HEK293 (cell line): Measurements from ENCODE around the gene YTHDC2.

Source experiments
- CTCF ChIA-PET: fragments of 350-600 bp; formaldehyde crosslinking; extraction: SDS; loops from one replicate; lab custom pipeline; 2021; ENCODE audit warnings: antibody characterized with exemption; lab: Yijun Ruan, JAX
- POLR2A ChIA-PET: fragments of 300-600 bp; formaldehyde crosslinking; extraction: SDS; loops from one replicate; lab custom pipeline; 2020; ENCODE audit warnings: antibody characterized with exemption, inconsistent platforms; lab: Yijun Ruan, JAX
- H3K27ac ChIP-seq: fragments of 200-500 bp; sonication (Bioruptor generic); 2 replicates; pipeline ENCODE4 v1.5.1; 2014; ENCODE audit warnings: low read depth, low read length, control low read depth, inconsistent platforms; ENCODE audit errors: extremely low read depth
- H3K36me3 ChIP-seq, 2 experiments: fragments of 200-500 bp in 1 of 2; sonication (Bioruptor generic) in 1 of 2; 1 replicate in 1 of 2; 2 replicates in 1 of 2; pipeline ENCODE4 v1.5.1; 2014 to 2017; ENCODE audit warnings: inconsistent platforms in 2 of 2, low read length in 2 of 2; ENCODE audit not compliant: control insufficient read depth in 2 of 2, insufficient read depth in 1 of 2
- H3K4me1 ChIP-seq: fragments of 200-500 bp; sonication (Bioruptor generic); 2 replicates; pipeline ENCODE4 v1.5.1; 2014; ENCODE audit warnings: mild to moderate bottlenecking, low read length, inconsistent platforms; ENCODE audit not compliant: control insufficient read depth, insufficient read depth
- H3K4me3 ChIP-seq: 2 replicates; pipeline ENCODE4 v1.5.1; 2011; ENCODE audit warnings: low read depth, mild to moderate bottlenecking, control low read depth, low read length, moderate library complexity
- H3K9me3 ChIP-seq: fragments of 200-500 bp; sonication (Bioruptor generic); 2 replicates; pipeline ENCODE4 v1.5.1; 2014; ENCODE audit warnings: low read depth, low read length, inconsistent platforms; ENCODE audit not compliant: control insufficient read depth, insufficient read depth
- BCL11A ChIP-seq: fragments of 450-650 bp; formaldehyde crosslinking; IDR thresholded peaks from 2 replicates; pipeline ENCODE4 v1.5.1; 2016; ENCODE audit warnings: low read depth, missing biosample characterization, missing genetic modification characterization
- FEZF1 ChIP-seq: fragments of 450-650 bp; formaldehyde crosslinking; IDR thresholded peaks from 2 replicates; pipeline ENCODE4 v1.5.1; 2016; ENCODE audit warnings: missing biosample characterization, missing genetic modification characterization
- GFI1B ChIP-seq: fragments of 450-650 bp; formaldehyde crosslinking; IDR thresholded peaks from 2 replicates; pipeline ENCODE4 v1.5.1; 2016; ENCODE audit warnings: missing biosample characterization, missing genetic modification characterization
- HOXD13 ChIP-seq: sonication (generic); formaldehyde crosslinking; IDR thresholded peaks from 2 replicates; pipeline ENCODE4 v1.8.0; 2022; ENCODE audit warnings: missing genetic modification reagents, borderline replicate concordance
- OSR2 ChIP-seq: fragments of 450-650 bp; formaldehyde crosslinking; IDR thresholded peaks from 2 replicates; pipeline ENCODE4 v1.5.1; 2016; ENCODE audit warnings: missing biosample characterization, missing genetic modification characterization
- SCRT1 ChIP-seq: fragments of 450-650 bp; formaldehyde crosslinking; IDR thresholded peaks from 2 replicates; pipeline ENCODE4 v1.5.1; 2016; ENCODE audit warnings: missing biosample characterization, missing genetic modification characterization, borderline replicate concordance
- SP2 ChIP-seq: fragments of 450-650 bp; formaldehyde crosslinking; IDR thresholded peaks from 2 replicates; pipeline ENCODE4 v1.5.1; 2016; ENCODE audit warnings: missing biosample characterization, missing genetic modification characterization
- ZNF24 ChIP-seq: fragments of 450-650 bp; formaldehyde crosslinking; IDR thresholded peaks from 2 replicates; pipeline ENCODE4 v1.5.1; 2016; ENCODE audit warnings: missing biosample characterization, missing genetic modification characterization
- ZNF501 ChIP-seq: fragments of 450-650 bp; formaldehyde crosslinking; IDR thresholded peaks from 2 replicates; pipeline ENCODE4 v1.5.1; 2016; ENCODE audit warnings: missing biosample characterization, missing genetic modification characterization
- ZNF544 ChIP-seq: fragments of 450-650 bp; formaldehyde crosslinking; IDR thresholded peaks from 2 replicates; pipeline ENCODE4 v1.5.0; 2017; ENCODE audit warnings: missing biosample characterization, missing genetic modification characterization
- ZNF629 ChIP-seq: fragments of 450-650 bp; formaldehyde crosslinking; IDR thresholded peaks from 2 replicates; pipeline ENCODE4 v1.5.1; 2017; ENCODE audit warnings: missing biosample characterization, missing genetic modification characterization
- ZNF830 ChIP-seq: fragments of 450-650 bp; IDR thresholded peaks from 2 replicates; pipeline ENCODE4 v1.5.0; 2018; ENCODE audit warnings: missing biosample characterization, missing genetic modification characterization, low read depth, mild to moderate bottlenecking, moderate library complexity
- ZXDB ChIP-seq: fragments of 450-650 bp; formaldehyde crosslinking; IDR thresholded peaks from 2 replicates; pipeline ENCODE4 v1.5.1; 2016; ENCODE audit warnings: missing biosample characterization, missing genetic modification characterization
- TF ChIP-seq, protein P1 (sequence below): fragments of 450-650 bp; formaldehyde crosslinking; IDR thresholded peaks from 2 replicates; pipeline ENCODE4 v1.5.1; 2016; ENCODE audit warnings: missing biosample characterization, missing genetic modification characterization
- TF ChIP-seq, protein P2 (sequence below): fragments of 450-650 bp; formaldehyde crosslinking; IDR thresholded peaks from 2 replicates; pipeline ENCODE4; 2016; ENCODE audit warnings: missing biosample characterization, missing genetic modification characterization
- TF ChIP-seq, protein P3 (sequence below): fragments of 450-650 bp; formaldehyde crosslinking; IDR thresholded peaks from 2 replicates; pipeline ENCODE4 v1.5.1; 2016; ENCODE audit warnings: missing biosample characterization, missing genetic modification characterization
- TF ChIP-seq, protein P4 (sequence below): fragments of 450-650 bp; formaldehyde crosslinking; IDR thresholded peaks from 2 replicates; pipeline ENCODE4 v1.5.1; 2017; ENCODE audit warnings: missing biosample characterization, mild to moderate bottlenecking, missing genetic modification characterization, moderate library complexity

Gene YTHDC2

DNA sequence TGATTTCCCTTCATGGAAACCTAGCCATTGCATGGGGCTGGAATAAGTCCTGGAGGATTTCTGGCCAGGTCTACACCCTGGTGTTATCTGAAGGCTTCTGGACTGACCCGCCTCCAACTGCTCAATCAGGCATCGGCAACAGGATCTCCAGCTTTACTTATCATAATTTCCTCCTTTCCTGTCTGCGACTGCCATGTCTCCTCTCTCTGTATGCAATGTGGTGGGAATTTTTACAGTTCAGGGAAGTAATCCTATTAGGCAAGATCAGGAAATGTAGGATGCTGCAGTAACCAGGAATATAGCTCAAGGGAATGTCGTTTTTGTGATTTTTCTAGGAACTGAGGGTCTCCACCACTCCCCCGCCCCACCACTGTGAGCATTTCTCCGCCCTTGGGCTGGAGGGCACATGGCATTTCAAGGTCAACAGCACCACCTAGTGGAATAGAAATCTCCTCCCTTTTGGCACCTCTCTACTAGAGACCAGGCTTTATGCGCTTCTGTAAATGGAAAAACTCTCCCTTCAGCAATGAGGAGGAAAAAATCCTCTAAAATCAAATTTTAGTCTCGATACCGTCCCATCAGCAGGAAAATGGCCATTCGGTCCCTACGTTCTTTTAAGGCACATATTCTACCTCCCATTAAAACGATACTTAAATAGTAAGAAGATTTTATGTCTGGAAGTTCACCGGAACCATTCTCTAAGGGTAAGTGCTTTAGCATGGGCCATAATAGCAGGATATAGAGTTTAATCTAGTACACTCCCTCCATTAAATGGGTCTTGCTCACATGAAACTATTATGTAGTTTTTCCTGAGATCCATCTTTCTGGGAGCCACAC is 93.0 kb downstream of the YTHDC2 start (continued):
- TF ChIP-seq, protein P1, sequence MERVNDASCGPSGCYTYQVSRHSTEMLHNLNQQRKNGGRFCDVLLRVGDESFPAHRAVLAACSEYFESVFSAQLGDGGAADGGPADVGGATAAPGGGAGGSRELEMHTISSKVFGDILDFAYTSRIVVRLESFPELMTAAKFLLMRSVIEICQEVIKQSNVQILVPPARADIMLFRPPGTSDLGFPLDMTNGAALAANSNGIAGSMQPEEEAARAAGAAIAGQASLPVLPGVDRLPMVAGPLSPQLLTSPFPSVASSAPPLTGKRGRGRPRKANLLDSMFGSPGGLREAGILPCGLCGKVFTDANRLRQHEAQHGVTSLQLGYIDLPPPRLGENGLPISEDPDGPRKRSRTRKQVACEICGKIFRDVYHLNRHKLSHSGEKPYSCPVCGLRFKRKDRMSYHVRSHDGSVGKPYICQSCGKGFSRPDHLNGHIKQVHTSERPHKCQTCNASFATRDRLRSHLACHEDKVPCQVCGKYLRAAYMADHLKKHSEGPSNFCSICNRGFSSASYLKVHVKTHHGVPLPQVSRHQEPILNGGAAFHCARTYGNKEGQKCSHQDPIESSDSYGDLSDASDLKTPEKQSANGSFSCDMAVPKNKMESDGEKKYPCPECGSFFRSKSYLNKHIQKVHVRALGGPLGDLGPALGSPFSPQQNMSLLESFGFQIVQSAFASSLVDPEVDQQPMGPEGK (tag by site-specific recombination): 0 out of 2 replicates have a peak, but pooled peaks have one; percentile 43
- TF ChIP-seq SCRT1 (tag by site-specific recombination): no peak

DNA sequence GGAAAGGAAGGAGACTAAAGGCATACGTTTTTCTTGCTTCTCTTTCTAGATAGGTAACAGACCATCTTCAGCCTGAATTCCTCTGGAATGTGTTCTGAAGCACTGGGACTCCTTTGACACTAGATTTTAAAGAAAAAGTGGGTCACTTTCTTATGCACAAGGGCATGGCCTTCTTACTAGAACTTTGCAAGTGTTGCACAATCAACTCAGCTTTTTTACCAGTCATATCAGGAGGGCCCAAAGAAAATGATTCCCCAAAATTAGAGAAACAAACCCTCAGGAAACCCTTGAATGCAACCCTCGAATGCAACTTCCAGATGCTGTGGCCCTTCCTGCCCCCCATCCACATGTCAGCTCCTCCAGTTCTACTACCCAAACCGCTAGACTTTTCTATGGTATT is 93.9 kb downstream of the YTHDC2 start:
- TF ChIP-seq, protein P2, sequence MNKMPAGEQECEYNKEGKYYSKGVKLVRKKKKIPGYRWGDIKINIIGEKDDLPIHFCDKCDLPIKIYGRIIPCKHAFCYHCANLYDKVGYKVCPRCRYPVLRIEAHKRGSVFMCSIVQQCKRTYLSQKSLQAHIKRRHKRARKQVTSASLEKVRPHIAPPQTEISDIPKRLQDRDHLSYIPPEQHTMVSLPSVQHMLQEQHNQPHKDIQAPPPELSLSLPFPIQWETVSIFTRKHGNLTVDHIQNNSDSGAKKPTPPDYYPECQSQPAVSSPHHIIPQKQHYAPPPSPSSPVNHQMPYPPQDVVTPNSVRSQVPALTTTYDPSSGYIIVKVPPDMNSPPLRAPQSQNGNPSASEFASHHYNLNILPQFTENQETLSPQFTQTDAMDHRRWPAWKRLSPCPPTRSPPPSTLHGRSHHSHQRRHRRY: no peak
- TF ChIP-seq ZXDB (tag by site-specific recombination): no peak
- TF ChIP-seq FEZF1: no peak
- TF ChIP-seq ZNF24 (tag by site-specific recombination): no peak
- no peak for TF ChIP-seq GFI1B (tag by site-specific recombination)
- TF ChIP-seq SP2: no peak
- TF ChIP-seq BCL11A (tag by site-specific recombination): no peak
- TF ChIP-seq, protein P3, sequence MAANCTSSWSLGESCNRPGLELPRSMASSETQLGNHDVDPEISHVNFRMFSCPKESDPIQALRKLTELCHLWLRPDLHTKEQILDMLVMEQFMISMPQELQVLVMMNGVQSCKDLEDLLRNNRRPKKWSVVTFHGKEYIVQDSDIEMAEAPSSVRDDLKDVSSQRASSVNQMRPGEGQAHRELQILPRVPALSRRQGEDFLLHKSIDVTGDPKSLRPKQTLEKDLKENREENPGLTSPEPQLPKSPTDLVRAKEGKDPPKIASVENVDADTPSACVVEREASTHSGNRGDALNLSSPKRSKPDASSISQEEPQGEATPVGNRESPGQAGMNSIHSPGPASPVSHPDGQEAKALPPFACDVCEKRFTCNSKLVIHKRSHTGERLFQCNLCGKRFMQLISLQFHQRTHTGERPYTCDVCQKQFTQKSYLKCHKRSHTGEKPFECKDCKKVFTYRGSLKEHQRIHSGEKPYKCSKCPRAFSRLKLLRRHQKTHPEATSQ (tag by site-specific recombination): no peak
- no peak for TF ChIP-seq ZNF544 (tag by site-specific recombination)
- ChIA-PET POLR2A (no interaction called here), CTCF (interaction anchor here (0.6 to 1.5 kb wide), 5 partner anchors 271 to 843 kb away, joined by 4 to 6 read pairs (median 5); no protein-coding TSS in a partner anchor)
- no peak overlapping the region for H3K4me3 ChIP-seq
- H3K9me3 ChIP-seq: no peaks in the 10 kb centered on the region
- H3K36me3 ChIP-seq: no peaks in the 10 kb centered on the region
- no peaks in the 10 kb centered on the region; the same call in 1 of the 2 replicates for H3K4me1 ChIP-seq
- H3K27ac ChIP-seq: no peak overlapping the region

DNA sequence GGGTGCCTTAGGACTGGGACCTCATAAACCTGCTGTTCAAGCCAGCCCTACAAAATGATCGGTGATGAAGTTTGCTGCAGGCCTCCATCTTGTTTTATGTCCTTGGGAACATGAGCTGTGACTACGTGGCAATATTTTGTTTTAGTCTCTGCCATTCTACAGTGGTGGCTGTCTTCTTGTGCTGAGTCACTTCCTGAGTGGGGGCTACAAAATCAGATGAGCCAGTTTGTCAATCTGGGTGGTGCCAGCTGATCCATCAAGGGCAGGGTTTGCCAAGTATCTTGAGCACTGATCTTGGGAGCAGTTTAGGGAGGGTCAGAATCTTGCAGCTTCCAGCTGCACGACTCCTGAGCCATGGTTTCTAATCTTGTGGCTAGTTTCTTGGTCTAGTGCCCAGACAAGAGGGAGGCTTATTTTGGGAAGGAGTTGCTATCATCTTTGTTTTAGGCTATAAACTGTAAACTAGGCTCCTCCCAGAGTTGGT is 94.7 kb downstream of the YTHDC2 start:
- TF ChIP-seq ZNF629 (tag by site-specific recombination) (no peak), OSR2 (tag by site-specific recombination) (no peak), HOXD13 (no peak), ZNF501 (tag by site-specific recombination) (no peak), ZNF830 (no peak)
- TF ChIP-seq, protein P4, sequence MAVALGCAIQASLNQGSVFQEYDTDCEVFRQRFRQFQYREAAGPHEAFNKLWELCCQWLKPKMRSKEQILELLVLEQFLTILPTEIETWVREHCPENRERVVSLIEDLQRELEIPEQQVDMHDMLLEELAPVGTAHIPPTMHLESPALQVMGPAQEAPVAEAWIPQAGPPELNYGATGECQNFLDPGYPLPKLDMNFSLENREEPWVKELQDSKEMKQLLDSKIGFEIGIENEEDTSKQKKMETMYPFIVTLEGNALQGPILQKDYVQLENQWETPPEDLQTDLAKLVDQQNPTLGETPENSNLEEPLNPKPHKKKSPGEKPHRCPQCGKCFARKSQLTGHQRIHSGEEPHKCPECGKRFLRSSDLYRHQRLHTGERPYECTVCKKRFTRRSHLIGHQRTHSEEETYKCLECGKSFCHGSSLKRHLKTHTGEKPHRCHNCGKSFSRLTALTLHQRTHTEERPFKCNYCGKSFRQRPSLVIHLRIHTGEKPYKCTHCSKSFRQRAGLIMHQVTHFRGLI: no peak
- TF ChIP-seq, all 188 proteins: peak for 0
- Histone ChIP-seq H3K27ac (no peak overlapping the region), H3K4me1 (no peaks in the 10 kb centered on the region; the same call in 1 of the 2 replicates), H3K4me3 (no peak overlapping the region), H3K36me3 (no peaks in the 10 kb centered on the region), H3K9me3 (no peaks in the 10 kb centered on the region)
- ChIA-PET CTCF (interaction anchor here (0.5 to 1.5 kb wide), 10 partner anchors 35 to 1383 kb away, joined by 3 to 6 read pairs (median 4); no protein-coding TSS in a partner anchor), POLR2A (no interaction called here)
